Stomach (tissue), 9 donors: Measurements from ENCODE around the gene KIAA2012. TPM values are rescaled to one million over a fixed set of nuclear protein-coding genes. Genes with fewer than 3 reads are reported as not detected.

ENCODE experiments used
- DNase-seq, 2 donors: peaks; one replicate each; pipeline versions ENCODE4 v3.0.0 to v3.0.0-alpha.2; 2013 to 2019
- H3K27ac ChIP-seq, 5 donors: fragments of 200-600 bp in 4 of 5; sonication (generic) in 4 of 5; one replicate each; pipeline ENCODE4 v1.5.1; 2013 to 2019; ENCODE audit warnings: mild to moderate bottlenecking in 1 of 5, moderate library complexity in 1 of 5
- H3K27me3 ChIP-seq, 3 donors: fragments of 200-600 bp; sonication (generic); one replicate each; pipeline ENCODE4 v1.5.1; 2017 to 2019; ENCODE audit warnings: mixed run types in 1 of 3
- H3K36me3 ChIP-seq, 4 donors: fragments of 200-600 bp; sonication (generic); 1 replicate in 3 of 4; 2 replicates in 1 of 4; pipeline ENCODE4 v1.5.1; 2016 to 2019
- H3K4me1 ChIP-seq, 4 donors: fragments of 200-600 bp; sonication (generic); one replicate each; pipeline ENCODE4 v1.5.1; 2016 to 2019
- H3K4me3 ChIP-seq, 4 donors: fragments of 200-600 bp; sonication (generic) in 3 of 4; one replicate each; pipeline ENCODE4 v1.5.1; 2016 to 2019; ENCODE audit warnings: mild to moderate bottlenecking in 1 of 4
- H3K9me3 ChIP-seq, 4 donors: fragments of 200-600 bp; sonication (generic); one replicate each; pipeline ENCODE4 v1.5.1; 2016 to 2019
- CTCF ChIP-seq, 7 experiments: fragments of 450-650 bp in 4 of 7; fragments of 200-600 bp in 3 of 7; sonication (generic) in 3 of 7; IDR thresholded peaks; one replicate each; pipeline ENCODE4 v1.5.1; 2016 to 2019; ENCODE audit warnings: antibody characterized with exemption in 7 of 7, control low read depth in 2 of 7, mild to moderate bottlenecking in 1 of 7
- EP300 ChIP-seq: sonication (generic); formaldehyde crosslinking; IDR thresholded peaks from one replicate; pipeline ENCODE4 v1.6.1; 2017; ENCODE audit warnings: antibody characterized with exemption
- POLR2A ChIP-seq, 4 donors: fragments of 450-650 bp; IDR thresholded peaks; one replicate each; pipeline ENCODE4 v1.6.1; 2016; ENCODE audit warnings: antibody characterized with exemption in 4 of 4, control low read depth in 2 of 4, mild to moderate bottlenecking in 1 of 4, moderate library complexity in 1 of 4
- POLR2AphosphoS5 ChIP-seq, 3 donors: sonication (generic); formaldehyde crosslinking; IDR thresholded peaks; one replicate each; pipeline ENCODE4 v1.6.1; 2016; ENCODE audit warnings: antibody characterized with exemption in 3 of 3
- WGBS, 5 donors: extraction: QIAGEN DNeasy Blood & Tissue Kit in 3 of 5; methylation state at CpG; one replicate each; pipeline versions ENCODE4 v1.1.5 to v1.1.7; 2013 to 2018; 5-methylcytosine and 5-hydroxymethylcytosine counted together
- intact Hi-C: fragments of 100-400 bp; cut with DNase I; formaldehyde crosslinking; loops from one replicate; pipeline ENCODE4 v1.15.1; 2023; ENCODE audit warnings: low total_unique reads
- polyA plus RNA-seq, 3 donors: library from polyadenylated mRNA; stranded (reverse); fragments of 200-250 nt; gene quantifications; one replicate each; pipeline ENCODE4 v1.2.3, GENCODE V29; 2013
- total RNA-seq, 5 donors: library from RNA; depleted of rRNA; stranded (reverse); fragments of >200 nt; gene quantifications; one replicate each; pipeline versions ENCODE4 v1.1.0 to v1.2.3, GENCODE V29; 2014 to 2016
- donor health status: healthy with polysubstance abuse.
- donor health status: Bipolar disorder and iron deficiency.
- donor health status: healthy.

The KIAA2012 gene
- total and polyA plus RNA-seq, 8 donors, result 0.03 to 0.18 TPM; not detected in 6

GRCh38 chr2:202033317-202034248 lies 39.5 kb upstream of the KIAA2012 start, which contains the start of gene FZD7:
FZD7 (plus strand) TSS chr2:202033855; CDS start chr2:202034648, 793 bp downstream.
- Histone ChIP-seq H3K36me3 (no peaks in the 10 kb centered on the region), H3K27me3 (peaks cover 3 to 50% (median 34%) of the 10 kb centered on the region in 3 donors), H3K4me1 (peaks cover 27 to 46% (median 35%) of the 10 kb centered on the region in 4 donors), H3K4me3 (peak within 1 kb of the TSS; percentile 76 to 84 (median 78)), H3K27ac (peak within 1 kb of the TSS; percentile 88 to 96 (median 89)), H3K9me3 (no peaks in the 10 kb centered on the region)
- WGBS, 5 donors, result 0 to 2% (median 0%) methylated on average over 22 to 106 of the region's 109 CpGs
- intact Hi-C loops, result no loop called here
- peak in 2 of 3 donors; percentile 44 to 70 for TF ChIP-seq POLR2AphosphoS5 (IDR thresholded peaks at IDR 0.05)
- no peak for TF ChIP-seq POLR2A (IDR thresholded peaks at IDR 0.05)
- peak; percentile 12 for TF ChIP-seq EP300
- TF ChIP-seq CTCF (IDR thresholded peaks at IDR 0.05), result peak in 1 of 7 experiments; percentile 4
- peak; percentile 91 to 97 for DNase-seq

- peak in 1 of 2 donors; percentile 65 for DNase-seq
- 1 to 2% (median 1%) methylated on average over 41 to 105 of the region's 105 CpGs for WGBS, 5 donors
- Histone ChIP-seq H3K36me3 (no peaks in the 10 kb centered on the region), H3K27me3 (peaks cover 3 to 51% (median 34%) of the 10 kb centered on the region in 3 donors), H3K4me1 (peaks cover 33 to 55% (median 41%) of the 10 kb centered on the region in 4 donors), H3K27ac (peak overlapping the region; percentile 88 to 96 (median 89)), H3K4me3 (peak overlapping the region; percentile 76 to 84 (median 78)), H3K9me3 (no peaks in the 10 kb centered on the region)
- intact Hi-C loops, result loop anchor here (5.0 kb wide), 1 partner anchor 143 kb away; no protein-coding TSS in a partner anchor
- no peak for TF ChIP-seq CTCF (IDR thresholded peaks at IDR 0.05)
Observed at GRCh38 chr2:202034249-202035088, 38.6 kb upstream of the KIAA2012 start.

GRCh38 chr2:202035089-202035940 lies 37.7 kb upstream of the KIAA2012 start:
- peaks cover 33 to 58% (median 46%) of the 10 kb centered on the region in 4 donors for H3K4me1 ChIP-seq
- H3K9me3 ChIP-seq, result no peaks in the 10 kb centered on the region
- H3K36me3 ChIP-seq, result no peaks in the 10 kb centered on the region
- peak overlapping the region; percentile 27 to 96 (median 89) for H3K27ac ChIP-seq
- DNase-seq, result peak; percentile 43 to 90
- peaks cover 3 to 54% (median 34%) of the 10 kb centered on the region in 3 donors for H3K27me3 ChIP-seq
- intact Hi-C loops, result loop anchor here (5.0 kb wide), 1 partner anchor 142 kb away; no protein-coding TSS in a partner anchor
- 15 to 20% (median 15%) methylated on average over 30 to 78 of the region's 78 CpGs for WGBS, 5 donors
- peak overlapping the region; percentile 76 to 84 (median 78) for H3K4me3 ChIP-seq
- TF ChIP-seq EP300, result no peak
- peak in 5 of 7 experiments; percentile 8 to 43 (median 23) for TF ChIP-seq CTCF (IDR thresholded peaks at IDR 0.05)
- TF ChIP-seq POLR2AphosphoS5 (IDR thresholded peaks at IDR 0.05), result peak in 1 of 3 donors; percentile 35
